HK-2 (cell line): ENCODE results near the gene MTHFD1.
"Not testable (repeated sequence)": the region's sequence is repeated elsewhere in the genome, so short reads cannot be mapped to it uniquely, and the experiment has no call there.

ENCODE experiments used
- DNase-seq: peaks from one replicate; pipeline ENCODE4 v3.0.0-alpha.2; 2018; ENCODE audit not compliant: unreplicated experiment

MTHFD1 gene

DNA sequence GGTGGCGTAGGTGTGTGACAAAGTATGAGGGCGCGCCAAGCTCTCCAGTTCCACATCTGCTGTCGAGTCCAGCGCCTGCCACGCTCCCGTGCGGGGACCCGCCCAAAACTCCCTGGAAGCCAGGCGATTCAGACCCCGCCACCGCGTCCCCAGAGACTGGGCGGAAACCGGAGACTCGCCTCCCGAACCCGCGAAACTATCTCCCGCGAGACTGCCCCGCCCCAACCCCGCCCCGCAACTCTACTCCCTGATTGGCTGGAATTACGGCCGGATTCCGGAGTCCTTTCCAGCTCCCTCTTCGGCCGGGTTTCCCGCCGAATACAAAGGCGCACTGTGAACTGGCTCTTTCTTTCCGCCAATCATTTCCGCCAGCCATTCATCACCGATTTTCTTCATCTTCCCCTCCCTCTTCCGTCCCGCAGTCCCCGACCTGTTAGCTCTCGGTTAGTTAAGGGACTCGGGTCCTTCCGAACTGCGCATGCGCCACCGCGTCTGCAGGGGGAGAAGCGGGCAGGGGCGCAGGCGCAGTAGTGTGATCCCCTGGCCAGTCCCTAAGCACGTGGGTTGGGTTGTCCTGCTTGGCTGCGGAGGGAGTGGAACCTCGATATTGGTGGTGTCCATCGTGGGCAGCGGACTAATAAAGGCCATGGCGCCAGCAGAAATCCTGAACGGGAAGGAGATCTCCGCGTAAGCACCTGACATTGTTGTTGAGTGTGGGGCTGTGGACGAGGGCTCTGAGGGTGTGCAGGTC lies at the start of gene MTHFD1:
TSS of gene MTHFD1 (plus strand) at position 572 of the 751 bp plus-strand sequence. CDS start at position 647, 75 bp downstream.
- DNase-seq, result peak; percentile 97

DNA sequence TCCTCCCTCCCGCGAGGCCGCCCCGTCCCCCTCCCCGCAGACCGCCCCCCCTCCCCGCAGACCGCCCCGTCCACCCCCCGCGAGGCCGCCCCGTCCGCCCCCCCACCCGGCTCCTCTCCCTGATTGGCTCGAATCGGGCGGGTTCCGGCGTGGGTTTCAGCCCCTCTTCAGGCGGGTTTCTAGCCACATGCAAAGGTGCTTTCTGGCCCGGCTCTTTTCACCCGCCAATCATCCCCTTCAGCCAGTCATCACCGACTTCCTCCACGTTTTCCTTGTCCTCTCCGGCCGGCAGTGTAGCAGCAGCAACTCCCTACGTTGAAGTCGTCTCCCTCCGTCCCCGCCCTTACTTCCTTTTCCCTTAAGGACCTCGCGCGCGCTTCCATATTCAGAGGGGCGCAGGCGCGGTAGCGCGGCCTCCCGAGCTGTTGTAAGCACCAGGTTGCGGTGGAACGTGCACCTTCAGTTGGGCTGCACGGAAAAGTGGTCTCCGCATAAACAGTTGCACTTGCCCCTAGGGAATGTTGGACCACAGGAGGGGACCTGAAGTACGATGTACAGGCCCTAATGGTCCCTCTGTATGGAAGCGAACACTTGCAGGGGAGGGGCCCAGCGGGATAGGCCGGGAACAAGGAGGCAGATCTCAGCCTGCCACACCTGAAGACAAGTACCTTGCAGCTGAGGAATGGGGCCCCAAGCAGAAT lies 49.4 kb upstream of the MTHFD1 start:
- peak; percentile 97 for DNase-seq

DNA sequence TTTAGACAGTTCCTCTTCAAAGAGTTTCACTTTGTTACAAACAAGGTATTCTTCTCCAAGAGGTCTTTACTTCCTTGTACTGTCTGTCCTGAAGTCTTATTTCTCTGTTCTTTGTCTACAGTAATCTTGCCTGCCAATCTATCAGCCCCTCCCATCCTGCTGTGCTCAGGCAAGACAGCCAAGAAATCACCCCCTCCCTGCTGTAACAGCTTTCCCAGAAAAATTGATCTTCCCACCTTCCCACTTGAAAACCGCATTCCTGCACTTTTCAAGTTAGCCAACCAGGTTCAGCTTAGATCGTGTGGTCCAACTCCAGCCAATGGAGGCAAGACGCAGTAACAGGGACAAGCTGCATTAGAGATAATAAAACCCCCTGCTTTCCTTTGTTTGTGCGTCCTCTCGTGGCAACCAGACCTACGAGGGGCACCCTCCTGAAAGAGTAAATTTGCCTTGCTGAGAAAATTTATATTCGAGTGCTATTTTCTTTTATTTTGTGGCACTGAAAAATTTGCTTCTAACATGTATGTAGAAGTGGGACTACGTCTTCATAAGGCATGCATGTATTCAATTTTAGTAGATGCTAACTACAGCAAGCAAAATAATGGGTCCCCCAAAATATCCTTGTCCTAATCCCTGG lies 47.5 kb upstream of the MTHFD1 start:
- no peak for DNase-seq

DNA sequence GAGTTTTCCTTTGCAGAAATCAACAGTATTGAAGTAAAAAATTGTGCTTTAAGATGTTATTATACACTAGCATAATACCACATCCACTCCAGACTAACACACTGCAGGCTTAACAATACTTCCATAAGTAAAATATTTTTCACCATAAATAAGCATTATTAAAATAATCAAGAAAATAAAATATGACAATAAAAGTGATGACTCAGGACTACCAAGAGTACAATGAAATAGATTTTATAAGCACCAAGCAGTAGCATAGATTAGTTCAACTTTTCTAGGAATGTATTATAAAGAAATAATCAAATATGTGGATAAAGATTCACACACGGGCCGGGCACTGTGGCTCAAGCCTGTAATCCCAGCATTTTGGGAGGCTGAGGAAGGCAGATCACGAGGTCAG lies 40.4 kb upstream of the MTHFD1 start:
- no peak for DNase-seq

DNA sequence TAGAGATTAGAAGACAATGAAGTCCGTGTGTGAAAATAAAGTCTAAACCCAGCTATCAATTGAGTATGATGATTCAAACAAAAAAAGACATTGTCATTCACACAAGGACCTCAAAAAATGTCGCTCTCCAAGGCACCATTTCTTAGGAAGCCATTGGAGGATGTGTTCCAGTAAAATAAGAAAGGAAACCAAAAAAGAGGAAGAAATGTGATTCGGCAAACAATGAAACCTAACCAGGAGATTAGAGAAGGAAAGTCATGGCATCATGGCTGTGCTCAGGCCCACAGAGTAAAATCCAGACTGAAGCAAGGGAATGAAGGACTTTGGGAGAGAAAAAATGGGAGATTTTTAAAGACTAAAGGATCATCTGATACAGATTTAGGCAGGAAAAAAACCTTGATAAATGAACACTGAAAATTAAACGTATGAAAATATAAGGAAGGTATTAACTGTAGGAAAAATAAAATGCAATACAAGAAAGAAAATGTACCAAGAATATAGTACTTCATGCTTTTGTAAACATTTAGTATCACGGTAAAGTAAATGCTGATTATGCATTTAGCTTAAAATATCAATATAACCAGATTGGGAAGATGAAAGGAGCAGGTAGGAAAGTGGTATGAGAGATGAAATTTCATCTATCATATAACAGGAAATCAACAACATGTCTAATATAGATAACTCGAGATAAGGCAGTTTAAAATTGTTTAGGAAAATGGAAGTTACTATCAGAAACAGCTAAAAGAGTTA lies 38.2 kb upstream of the MTHFD1 start:
- DNase-seq, result no peak

DNA sequence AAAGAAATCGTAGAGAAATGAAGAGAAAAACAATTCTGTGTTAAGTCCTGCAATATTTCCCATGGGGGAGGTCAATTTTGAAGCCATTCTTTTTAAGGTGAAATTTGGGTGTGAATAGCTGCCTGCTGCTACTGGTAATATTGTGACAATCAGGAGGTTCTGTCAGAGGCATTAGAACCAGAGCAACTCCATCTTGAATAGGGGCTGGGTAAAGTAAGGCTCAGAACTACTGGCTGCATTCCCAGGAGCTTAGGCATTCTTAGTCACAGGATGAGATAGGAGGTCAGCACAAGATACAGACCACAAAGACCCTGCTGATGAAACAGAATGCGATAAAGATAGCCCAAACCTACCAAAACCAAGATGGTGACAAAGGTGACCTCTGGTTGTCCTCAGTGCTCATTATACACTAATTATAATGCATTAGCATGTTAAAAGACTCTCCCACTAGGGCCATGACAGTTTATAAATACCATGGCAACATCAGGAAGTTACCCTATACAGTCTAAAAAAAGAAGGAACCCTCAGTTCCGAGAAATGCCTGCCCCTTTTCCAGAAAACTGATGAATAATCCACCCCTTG lies 24.8 kb upstream of the MTHFD1 start:
- DNase-seq, result no peak

DNA sequence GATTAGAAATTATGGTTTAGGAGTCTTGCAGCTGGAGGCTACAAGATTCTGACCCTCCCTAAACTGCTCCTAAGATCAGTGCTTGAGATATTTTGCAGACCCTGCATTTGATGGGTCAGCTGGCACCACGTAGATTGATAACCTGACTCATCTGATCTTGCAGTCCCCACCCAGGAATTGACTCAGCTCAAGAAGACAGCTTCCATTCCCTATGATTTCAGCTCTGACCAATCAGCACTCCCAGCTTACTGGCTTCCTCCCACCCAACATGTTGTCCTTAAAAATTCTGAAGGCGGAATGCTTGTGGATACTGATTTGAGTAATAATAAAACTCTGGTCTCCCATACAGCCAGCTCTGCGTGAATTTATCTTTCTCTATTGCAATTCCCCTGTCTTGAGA lies 23.2 kb upstream of the MTHFD1 start:
- no peak for DNase-seq

DNA sequence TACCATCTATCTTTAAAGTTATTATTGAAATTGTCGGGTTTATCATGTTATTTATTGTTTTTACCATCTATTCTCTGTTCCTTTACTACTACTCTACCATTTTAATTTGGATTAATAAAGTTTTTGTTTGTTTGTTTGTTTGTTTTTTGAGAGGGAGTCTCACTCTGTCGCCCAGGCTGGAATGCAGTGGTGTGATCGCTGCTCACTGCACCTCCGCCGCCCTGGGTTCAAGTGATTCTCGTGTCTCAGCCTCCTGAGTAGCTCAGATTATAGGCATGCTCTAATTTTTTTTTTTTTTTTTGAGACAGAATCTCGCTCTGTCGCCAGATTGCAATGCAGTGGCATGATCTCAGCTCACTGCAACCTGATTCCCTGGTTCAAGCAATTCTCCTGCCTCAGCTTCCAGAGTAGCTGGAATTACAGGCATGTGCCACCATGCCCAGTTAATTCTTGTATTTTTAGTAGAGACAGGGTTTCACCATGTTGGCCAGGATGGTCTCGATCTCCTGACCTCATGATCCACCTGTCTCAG lies 22.7 kb upstream of the MTHFD1 start:
- DNase-seq, result not testable (repeated sequence)

DNA sequence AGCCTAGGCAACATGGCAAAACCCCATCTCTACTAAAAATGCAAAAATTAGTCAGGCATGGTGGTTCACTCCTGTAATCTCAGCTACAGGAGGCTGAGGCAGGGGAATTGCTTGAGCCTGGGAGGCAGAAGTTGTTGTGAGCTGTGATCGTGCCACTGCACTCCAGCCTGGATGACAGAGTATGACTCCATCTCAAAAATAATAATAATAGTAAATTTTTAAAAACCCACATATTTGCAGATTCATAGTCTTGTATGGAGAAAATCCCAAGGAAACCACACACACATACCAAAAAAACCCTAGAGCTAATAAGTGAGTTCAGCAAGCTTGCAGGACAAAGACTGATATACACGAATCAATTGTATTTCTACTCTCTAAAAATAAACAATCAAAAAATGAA lies 19.0 kb upstream of the MTHFD1 start:
- DNase-seq, result no peak

DNA sequence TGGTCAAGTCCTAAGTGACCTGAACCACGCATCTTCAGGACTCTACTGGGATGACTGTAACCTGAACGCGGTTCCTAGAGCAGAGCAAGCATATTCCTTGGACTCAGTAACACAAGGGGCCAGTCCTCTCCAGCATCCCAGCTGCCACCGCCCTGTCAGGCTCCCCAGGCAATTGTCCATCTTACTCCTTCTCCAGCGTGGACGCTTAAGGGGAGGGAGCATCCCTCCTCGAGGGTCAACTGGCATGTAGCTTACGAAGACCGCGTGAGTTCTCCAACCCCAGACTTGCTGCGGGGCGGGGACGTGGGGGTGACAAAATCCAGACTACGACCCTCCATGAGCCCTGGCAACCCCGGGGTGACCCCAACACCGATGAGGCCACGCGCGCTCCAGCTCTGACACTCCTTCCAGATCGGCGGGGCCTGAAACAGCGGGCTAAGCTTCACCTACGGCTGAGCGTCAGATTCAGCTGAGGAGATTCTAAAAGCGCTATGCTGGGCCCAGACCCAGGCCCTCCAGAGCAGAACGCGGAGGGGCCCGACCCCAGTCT lies 846 bp upstream of the MTHFD1 start:
- DNase-seq, result peak; percentile 55

DNA sequence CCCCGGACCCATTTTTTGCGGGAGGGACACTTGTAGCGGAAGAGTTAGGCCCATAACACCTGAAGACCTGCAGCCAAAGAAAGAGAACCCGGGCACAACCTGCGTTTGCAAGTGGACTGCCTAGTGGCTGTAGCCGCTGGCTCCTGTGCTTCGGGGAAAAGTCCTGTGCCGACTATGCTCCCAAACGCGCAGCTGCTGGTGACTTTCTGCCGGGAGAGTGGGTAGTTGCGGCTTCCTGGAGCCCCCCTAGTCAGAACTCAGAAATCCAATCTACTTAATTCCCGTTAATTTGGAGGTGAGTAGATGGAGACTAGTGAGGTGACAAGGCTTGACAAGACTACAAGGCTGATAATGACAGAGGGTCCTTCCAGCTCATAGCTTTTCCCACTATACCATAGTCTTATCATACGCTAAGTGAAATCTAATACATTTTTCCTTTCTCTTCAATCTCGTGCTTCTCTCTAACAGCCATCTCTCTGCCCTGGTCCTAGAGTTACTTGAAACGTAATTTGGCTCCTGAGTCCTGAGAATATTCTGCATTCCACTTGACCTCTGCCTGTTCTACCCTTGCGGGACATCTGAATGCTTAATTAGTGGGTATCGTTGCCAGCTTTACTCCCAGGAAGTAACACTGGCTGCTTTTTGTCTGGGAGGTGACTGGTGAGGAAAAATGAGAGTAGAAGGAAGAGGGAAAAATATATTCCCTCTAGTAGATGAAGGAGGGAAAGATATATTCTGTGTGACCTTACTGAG lies 556 bp downstream of the MTHFD1 start:
- peak; percentile 22 for DNase-seq

DNA sequence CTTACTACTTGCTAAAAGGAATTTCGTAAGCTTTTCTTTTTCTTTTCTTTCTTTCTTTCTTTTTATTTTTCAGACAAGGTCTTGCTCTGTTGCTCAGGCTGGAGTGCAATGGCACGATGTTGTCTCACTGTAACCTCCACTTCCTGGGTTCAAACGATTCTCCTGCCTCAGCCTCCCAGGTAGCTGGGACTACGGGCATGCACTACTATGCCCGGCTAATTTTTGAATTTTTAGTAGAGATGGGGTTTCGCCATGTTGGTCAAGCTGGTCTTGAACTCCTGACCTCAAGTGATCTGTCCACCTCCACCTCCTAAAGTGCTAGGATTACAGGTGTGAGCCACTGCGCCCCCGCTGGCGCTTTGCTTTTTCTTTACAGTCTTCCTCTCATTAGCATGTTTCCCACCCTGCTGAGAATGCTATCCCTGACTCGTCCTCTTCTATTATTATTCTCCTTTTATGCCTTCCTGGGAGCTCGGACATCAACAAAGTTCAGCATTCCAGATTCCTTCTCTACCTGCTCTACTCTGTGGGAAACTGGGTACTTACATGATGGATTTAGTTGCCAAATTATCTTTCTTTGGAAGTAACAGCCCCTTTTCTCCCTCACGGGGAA lies 3.1 kb downstream of the MTHFD1 start:
- no peak for DNase-seq

DNA sequence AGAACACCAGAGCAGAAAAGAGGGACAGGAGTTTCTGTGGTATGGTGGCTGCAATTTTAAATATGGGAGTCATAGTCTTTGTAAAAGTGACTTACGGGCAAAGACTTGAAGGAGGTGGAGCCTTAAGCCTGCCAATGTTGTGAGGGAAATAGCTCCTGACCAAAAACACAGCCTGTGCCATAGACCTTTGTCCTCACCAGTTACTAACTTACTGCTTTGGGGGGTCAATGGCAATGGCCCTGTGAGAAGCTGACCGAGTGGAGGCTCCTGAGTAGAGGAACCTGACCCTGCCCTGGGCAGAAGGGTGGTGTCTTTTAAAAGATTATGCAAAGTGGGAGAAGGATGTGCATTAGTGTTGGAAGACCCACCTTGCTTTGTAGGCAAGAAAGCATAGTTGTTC lies 3.8 kb downstream of the MTHFD1 start:
- no peak for DNase-seq

DNA sequence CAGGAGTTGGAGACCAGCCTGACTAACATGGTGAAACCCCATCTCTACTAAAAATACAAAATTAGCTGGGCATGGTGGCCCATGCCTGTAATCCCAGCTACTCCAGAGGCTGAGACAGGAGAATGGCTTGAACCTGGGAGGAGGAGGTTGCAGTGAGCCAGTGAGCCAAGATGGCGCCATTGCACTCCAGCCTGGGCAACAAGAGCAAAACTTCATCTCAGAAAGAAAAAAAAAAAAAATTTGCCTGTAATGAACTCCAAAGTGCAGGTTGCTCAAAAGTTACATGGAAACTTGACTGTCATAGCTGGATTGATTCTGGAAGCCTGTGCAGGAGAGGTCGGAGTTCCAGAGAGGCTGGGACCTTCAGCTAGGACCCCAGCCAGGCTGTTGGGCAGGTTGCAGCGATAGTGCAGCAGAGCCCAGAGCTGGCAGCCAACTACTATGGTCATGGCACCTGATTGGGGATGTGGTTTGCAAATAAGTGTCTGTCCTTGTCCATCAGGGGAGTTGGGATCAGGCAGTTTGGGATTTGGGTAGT lies 5.1 kb downstream of the MTHFD1 start:
- not testable (repeated sequence) for DNase-seq

DNA sequence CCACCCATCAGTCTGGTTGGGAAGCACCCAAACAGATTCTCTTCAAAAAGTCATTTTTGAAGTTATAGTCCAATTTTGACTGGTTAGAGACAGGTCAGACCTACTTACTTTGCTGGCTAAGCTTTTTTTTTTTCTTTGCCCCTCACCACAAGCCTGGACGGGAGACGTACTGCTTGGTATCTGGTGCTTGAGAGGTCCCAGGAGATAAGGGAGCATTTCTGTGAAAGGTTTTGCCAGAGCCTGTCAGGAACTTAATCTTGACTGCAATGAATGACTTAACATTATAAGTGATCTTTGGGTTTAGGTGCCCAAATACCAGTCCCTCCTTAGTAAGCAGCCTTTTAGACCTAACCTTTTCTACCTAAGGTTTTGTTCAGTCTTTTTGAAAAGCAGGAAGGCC lies 6.3 kb downstream of the MTHFD1 start:
- no peak for DNase-seq

DNA sequence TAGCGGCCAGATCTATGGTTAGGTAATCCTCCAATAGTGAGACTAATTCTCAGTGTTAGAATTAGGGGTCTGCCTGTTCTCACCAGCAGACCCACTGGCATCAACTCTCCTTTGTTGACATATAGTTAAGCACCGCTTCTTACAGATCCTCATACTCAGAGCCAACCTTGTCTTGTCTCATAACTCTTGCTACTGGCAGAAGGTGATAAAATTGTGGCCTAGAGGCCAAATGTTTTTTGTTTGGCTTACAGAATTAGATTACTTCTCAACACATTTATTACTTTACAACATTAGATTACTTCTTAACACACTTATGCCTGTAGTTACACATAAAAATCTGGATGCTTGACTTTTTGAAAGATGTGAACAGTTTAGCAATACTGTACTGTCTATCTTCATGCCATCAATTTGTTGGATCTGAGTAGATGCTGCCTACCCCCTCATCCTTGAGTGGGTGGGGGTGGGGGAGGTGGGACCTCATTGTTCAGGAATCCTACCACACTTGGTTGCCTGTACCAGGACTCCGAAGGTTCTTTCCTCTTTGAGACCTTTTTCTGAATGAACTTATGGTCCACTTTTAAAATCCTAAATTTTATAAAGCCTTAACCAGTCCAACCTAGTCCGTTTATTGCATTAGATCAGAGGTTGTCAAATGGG lies 7.0 kb downstream of the MTHFD1 start:
- no peak for DNase-seq

DNA sequence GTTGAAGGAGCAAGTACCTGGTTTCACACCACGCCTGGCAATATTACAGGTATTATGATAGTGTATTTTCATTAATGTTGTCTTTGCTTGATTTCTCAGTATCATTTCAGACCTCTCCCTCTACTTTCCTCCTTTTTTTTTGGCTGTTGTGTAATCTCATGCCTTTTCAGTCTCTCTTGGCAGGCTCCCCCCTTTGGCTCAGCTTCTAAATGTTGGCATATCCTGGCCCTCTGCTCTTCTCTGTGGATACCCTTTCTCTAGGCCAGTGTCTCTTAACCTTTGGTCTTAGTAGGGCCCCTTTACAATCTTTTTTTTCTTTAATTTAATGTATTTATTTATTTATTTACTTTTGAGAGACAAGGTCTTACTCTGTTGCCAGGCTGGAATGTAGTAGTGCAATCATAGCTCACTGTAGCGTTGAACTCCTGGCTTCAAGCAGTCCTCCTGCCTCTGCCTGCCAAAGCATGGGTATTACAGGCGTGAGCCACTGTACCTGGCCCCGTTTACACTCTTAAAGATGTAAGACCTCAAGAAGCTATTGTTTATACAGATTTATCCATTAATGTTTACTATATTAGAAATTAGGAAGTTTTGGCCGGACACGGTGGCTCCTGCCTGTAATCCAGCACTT lies 12.8 kb downstream of the MTHFD1 start:
- DNase-seq, result no peak

DNA sequence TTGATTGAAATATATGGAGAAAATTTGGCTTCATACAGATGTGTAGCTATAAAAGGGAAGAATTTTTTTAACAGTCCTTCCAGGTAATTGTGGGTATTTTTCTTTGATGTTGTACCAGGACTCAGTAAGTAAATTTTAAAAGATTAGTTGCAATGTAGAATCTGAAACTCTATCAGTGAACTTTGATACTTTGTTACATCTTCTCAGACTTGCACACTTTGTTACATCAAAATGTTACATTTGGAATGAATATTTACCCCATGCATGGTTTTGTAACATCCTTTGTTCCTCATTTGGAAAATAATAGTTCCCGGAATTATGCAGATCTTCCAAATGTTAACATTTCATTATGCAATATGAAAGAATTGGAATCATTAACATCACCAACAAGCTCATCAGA lies 13.8 kb downstream of the MTHFD1 start:
- DNase-seq, result no peak

DNA sequence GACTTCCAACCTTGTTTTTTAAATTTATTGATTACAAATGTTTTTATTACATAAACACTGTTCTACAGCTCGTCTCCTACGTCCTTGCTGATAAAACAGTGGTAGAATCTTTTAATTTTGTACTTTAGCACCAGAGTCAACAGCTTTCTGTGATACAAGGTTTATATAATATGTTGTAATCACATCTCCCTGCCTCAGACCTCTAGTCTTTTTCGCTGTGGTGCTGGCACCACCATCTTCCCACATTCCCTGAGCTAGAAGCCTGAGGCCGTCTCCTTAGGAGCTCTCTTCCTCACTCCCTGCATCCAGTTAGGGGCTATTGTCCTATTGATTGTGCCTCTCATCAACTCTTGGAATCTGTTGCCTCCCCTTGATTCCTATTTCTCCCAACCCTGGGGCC lies 17.1 kb downstream of the MTHFD1 start:
- DNase-seq, result no peak
